Endothelial cell of umbilical vein (primary cell): ENCODE data around the gene IQCE. TPM values are rescaled to one million over a fixed set of nuclear protein-coding genes. Genes with fewer than 3 reads are reported as not detected.
"Not testable (repeated sequence)": the region's sequence is repeated elsewhere in the genome, so short reads cannot be mapped to it uniquely, and the experiment has no call there.

Source experiments
- BruUV-seq: library from RNA; stranded (reverse); fragments of 400-500 nt; replicated peaks from 2 replicates; lab custom pipeline; 2021; lab: Mats Ljungman, UMichigan
- CTCF ChIA-PET: fragments of 300-600, 350-600 bp; sonication (Branson Sonifier 250); formaldehyde crosslinking; loops from one replicate; lab custom pipeline; 2021; ENCODE audit warnings: antibody characterized with exemption, inconsistent platforms; lab: Charles Lee
- POLR2A ChIA-PET: fragments of 300-600, 350-600 bp; sonication (Branson Sonifier 250); formaldehyde crosslinking; loops from one replicate; lab custom pipeline; 2021; ENCODE audit warnings: antibody characterized with exemption, inconsistent platforms; lab: Charles Lee
- DNase-seq: peaks from one replicate; pipeline ENCODE4 v3.0.0-alpha.2; 2011; ENCODE audit warnings: low read depth, low spot score
- FAIRE-seq: peaks from 2 replicates; lab custom pipeline; 2011; peaks lifted over from hg19 to GRCh38; lab: Jason Lieb, UNC
- H2AFZ ChIP-seq: 2 replicates; pipeline ENCODE4 v1.6.0; 2012; ENCODE audit warnings: low read depth, low read length, control low read depth, inconsistent platforms
- H3K27ac ChIP-seq: 2 replicates; pipeline ENCODE4 v1.5.1; 2011; ENCODE audit warnings: low read depth, mild to moderate bottlenecking, control low read depth, low read length, moderate library complexity; ENCODE audit not compliant: insufficient read depth
- H3K27me3 ChIP-seq, 2 experiments: 2 replicates each; pipeline versions ENCODE4 v1.6.0 to v1.6.1; 2011; ENCODE audit warnings: low read length in 2 of 2, mixed read lengths in 1 of 2; ENCODE audit not compliant: control insufficient read depth in 2 of 2, insufficient read depth in 2 of 2
- H3K36me3 ChIP-seq, 2 experiments: 2 replicates in 1 of 2; 3 replicates in 1 of 2; pipeline ENCODE4 v1.5.1; 2011; ENCODE audit warnings: low read length in 2 of 2, mild to moderate bottlenecking in 1 of 2, moderate library complexity in 1 of 2; ENCODE audit not compliant: control insufficient read depth in 2 of 2, insufficient read depth in 2 of 2; ENCODE audit errors: extremely low read depth in 1 of 2
- H3K4me1 ChIP-seq: 3 replicates; pipeline ENCODE4 v1.5.1; 2011; ENCODE audit warnings: mild to moderate bottlenecking, low read length; ENCODE audit not compliant: control insufficient read depth, insufficient read depth; ENCODE audit errors: extremely low read depth
- H3K4me2 ChIP-seq: 2 replicates; pipeline ENCODE4 v1.6.1; 2011; ENCODE audit warnings: low read length, control low read depth, mixed read lengths; ENCODE audit not compliant: insufficient read depth
- H3K4me3 ChIP-seq, 3 experiments: fragments of 200-600 bp in 1 of 3; sonication (generic), shearing (Covaris generic) in 1 of 3; replicated peaks in 1 of 3; 2 replicates each; pipeline ENCODE4 v1.5.1; 2011 to 2016; ENCODE audit warnings: control low read depth in 3 of 3, low read length in 3 of 3, mild to moderate bottlenecking in 2 of 3, inconsistent platforms in 1 of 3, low read depth in 1 of 3, moderate library complexity in 1 of 3; ENCODE audit not compliant: insufficient read depth in 1 of 3
- H3K79me2 ChIP-seq: 2 replicates; pipeline ENCODE4 v1.6.0; 2012; ENCODE audit warnings: low read length, inconsistent platforms; ENCODE audit not compliant: control insufficient read depth, insufficient read depth
- H3K9ac ChIP-seq: replicated peaks from 2 replicates; pipeline ENCODE3; 2011; ENCODE audit warnings: low read length, control low read depth; ENCODE audit not compliant: insufficient read depth; ENCODE audit errors: extremely low read depth
- H3K9me1 ChIP-seq: replicated peaks from 3 replicates; pipeline ENCODE4 v1.6.0; 2011; ENCODE audit warnings: mild to moderate bottlenecking, low read length; ENCODE audit not compliant: control insufficient read depth, insufficient read depth; ENCODE audit errors: extremely low read depth
- H3K9me3 ChIP-seq: replicated peaks from 2 replicates; pipeline ENCODE4 v1.5.1; 2012; ENCODE audit warnings: low read length, inconsistent platforms; ENCODE audit not compliant: control insufficient read depth, insufficient read depth
- H4K20me1 ChIP-seq: replicated peaks from 2 replicates; pipeline ENCODE3; 2011; ENCODE audit warnings: mild to moderate bottlenecking, low read length; ENCODE audit not compliant: control insufficient read depth, insufficient read depth; ENCODE audit errors: extremely low read depth
- EZH2 ChIP-seq: IDR thresholded peaks from 2 replicates; pipeline ENCODE4 v1.6.1; 2012; ENCODE audit warnings: borderline replicate concordance, low read depth, mild to moderate bottlenecking, moderate library complexity, low read length, inconsistent platforms; ENCODE audit not compliant: severe bottlenecking
- GATA2 ChIP-seq: IDR thresholded peaks from 2 replicates; pipeline ENCODE4 v1.7.0; 2011; ENCODE audit warnings: low read depth, mild to moderate bottlenecking, moderate library complexity, mixed read lengths, low read length; ENCODE audit not compliant: insufficient read length, insufficient read depth
- POLR2A ChIP-seq: IDR thresholded peaks from 2 replicates; pipeline ENCODE4 v1.6.1; 2012; ENCODE audit warnings: low read depth, mild to moderate bottlenecking, control low read depth, low read length
- dilution Hi-C: fragments of 300-500 bp; cut with MboI; formaldehyde crosslinking; loops from one replicate; pipeline ENCODE4 v1.15.0; 2019; ENCODE audit warnings: low sequenced_read_pairs; ENCODE audit not compliant: extremely low pct_ligation_motif_present
- intact Hi-C: fragments of 100-400 bp; cut with micrococcal nuclease; formaldehyde crosslinking; loops from one replicate; pipeline ENCODE4 v1.10.0; 2022
- polyA plus RNA-seq, 4 experiments: library from polyadenylated mRNA; depleted of rRNA in 3 of 4; stranded (reverse) in 3 of 4; unstranded in 1 of 4; fragments of >200 nt; gene quantifications; 2 replicates each; pipeline versions ENCODE4 v1.2.1 to v1.2.3, GENCODE V29; 2011 to 2012; ENCODE audit warnings: missing spikeins in 1 of 4
- total RNA-seq: library from RNA; stranded (reverse); gene quantifications from 2 replicates; pipeline ENCODE4 v1.2.3, GENCODE V29; 2021
- TF ChIP-seq, protein P1 (sequence below), 2 donors: IDR thresholded peaks; 1 replicate in 1 of 2; 2 replicates in 1 of 2; pipeline ENCODE4 v1.5.1; 2011; ENCODE audit warnings: low read length in 2 of 2, mild to moderate bottlenecking in 2 of 2, moderate library complexity in 2 of 2, control low read depth in 1 of 2, inconsistent platforms in 1 of 2, low read depth in 1 of 2; ENCODE audit not compliant: insufficient read depth in 1 of 2; ENCODE audit errors: extremely low read depth in 1 of 2
- TF ChIP-seq, protein P2 (sequence below): IDR thresholded peaks from 2 replicates; pipeline ENCODE4 v1.6.1; 2011; ENCODE audit not compliant: insufficient read depth, insufficient read length

IQCE gene
- total and polyA plus RNA-seq, 2 donors (not counting 3 experiments of a cell fraction or from before 2014, with no cell fraction given): 4.9 to 14.5 TPM

DNA sequence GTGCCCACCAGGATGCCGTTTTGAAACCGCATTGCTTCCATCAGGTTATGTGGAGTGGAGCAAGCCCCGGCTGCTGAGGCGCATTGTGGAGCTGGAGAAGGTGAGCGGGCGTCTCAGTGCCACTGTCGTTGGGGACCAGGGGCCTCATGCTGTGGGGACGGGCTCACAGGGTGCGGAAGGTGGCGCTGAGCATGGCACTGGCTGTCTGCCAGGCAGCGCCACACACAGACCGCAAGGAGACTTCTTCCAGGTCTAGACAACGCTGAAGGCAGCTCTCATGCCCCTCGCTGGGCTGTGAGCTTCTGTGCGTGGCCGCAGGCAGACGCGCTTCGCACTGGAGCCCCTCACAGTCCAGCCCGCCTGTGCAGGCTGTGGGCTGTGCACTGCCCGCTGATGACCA, 29.0 kb downstream of the IQCE start:
- H3K9ac ChIP-seq: no peak overlapping the region
- H3K79me2 ChIP-seq: no peaks in the 10 kb centered on the region
- DNase-seq (no peak), FAIRE-seq (no peak)
- no peaks in the 10 kb centered on the region for H3K9me3 ChIP-seq
- CTCF ChIA-PET: no interaction called here
- H2AFZ ChIP-seq: no peak overlapping the region
- no peaks in the 10 kb centered on the region for H4K20me1 ChIP-seq
- no peak overlapping the region for H3K27ac ChIP-seq
- POLR2A ChIA-PET: no interaction called here
- H3K9me1 ChIP-seq: no peaks in the 10 kb centered on the region
- no peaks in the 10 kb centered on the region for H3K4me1 ChIP-seq
- no peak for TF ChIP-seq POLR2A
- BruUV-seq: no TSS peak
- H3K4me3 ChIP-seq: no peak overlapping the region
- peaks cover 0 to 6% of the 10 kb centered on the region in 2 experiments for H3K36me3 ChIP-seq
- H3K27me3 ChIP-seq: no peaks in the 10 kb centered on the region
- intact Hi-C loops (no loop called here), dilution Hi-C loops (no loop called here)
- H3K4me2 ChIP-seq: no peak overlapping the region

DNA sequence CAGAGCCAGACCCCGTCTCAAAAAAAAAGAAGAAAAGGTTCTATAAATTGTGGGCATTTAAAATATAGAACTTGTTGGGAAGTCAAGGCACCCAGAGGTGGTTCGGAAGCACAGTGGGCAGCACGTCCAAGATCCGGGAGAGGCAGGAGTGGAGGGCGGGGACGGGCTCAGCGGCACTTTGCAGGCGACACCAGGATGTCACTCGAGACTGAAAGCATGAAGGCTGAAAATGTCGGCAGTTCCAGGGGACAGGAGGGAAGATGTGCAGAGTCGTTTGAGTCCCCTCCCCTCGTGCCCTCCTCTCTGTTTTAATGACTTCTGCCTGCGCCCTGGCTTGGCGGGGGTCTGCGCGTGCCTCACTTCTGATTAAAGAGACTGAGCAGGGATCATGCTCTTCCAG, 30.6 kb downstream of the IQCE start:
- FAIRE-seq: no peak
- no peak for DNase-seq
- no peak overlapping the region for H3K9ac ChIP-seq
- TF ChIP-seq POLR2A (no peak), GATA2 (no peak), EZH2 (no peak)
- TF ChIP-seq, protein P1, sequence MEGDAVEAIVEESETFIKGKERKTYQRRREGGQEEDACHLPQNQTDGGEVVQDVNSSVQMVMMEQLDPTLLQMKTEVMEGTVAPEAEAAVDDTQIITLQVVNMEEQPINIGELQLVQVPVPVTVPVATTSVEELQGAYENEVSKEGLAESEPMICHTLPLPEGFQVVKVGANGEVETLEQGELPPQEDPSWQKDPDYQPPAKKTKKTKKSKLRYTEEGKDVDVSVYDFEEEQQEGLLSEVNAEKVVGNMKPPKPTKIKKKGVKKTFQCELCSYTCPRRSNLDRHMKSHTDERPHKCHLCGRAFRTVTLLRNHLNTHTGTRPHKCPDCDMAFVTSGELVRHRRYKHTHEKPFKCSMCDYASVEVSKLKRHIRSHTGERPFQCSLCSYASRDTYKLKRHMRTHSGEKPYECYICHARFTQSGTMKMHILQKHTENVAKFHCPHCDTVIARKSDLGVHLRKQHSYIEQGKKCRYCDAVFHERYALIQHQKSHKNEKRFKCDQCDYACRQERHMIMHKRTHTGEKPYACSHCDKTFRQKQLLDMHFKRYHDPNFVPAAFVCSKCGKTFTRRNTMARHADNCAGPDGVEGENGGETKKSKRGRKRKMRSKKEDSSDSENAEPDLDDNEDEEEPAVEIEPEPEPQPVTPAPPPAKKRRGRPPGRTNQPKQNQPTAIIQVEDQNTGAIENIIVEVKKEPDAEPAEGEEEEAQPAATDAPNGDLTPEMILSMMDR (IDR thresholded peaks at IDR 0.05; ENCODE audit: extremely low read depth in 1 of 2, insufficient read depth in 1 of 2, low read depth in 1 of 2, low read length in 2 of 2): no peak
- TF ChIP-seq, protein P2, sequence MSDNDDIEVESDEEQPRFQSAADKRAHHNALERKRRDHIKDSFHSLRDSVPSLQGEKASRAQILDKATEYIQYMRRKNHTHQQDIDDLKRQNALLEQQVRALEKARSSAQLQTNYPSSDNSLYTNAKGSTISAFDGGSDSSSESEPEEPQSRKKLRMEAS: no peak
- no peak overlapping the region for H3K4me2 ChIP-seq
- H3K9me3 ChIP-seq: no peaks in the 10 kb centered on the region
- dilution Hi-C loops: no loop called here
- CTCF ChIA-PET: interaction anchor here (1.0 to 1.4 kb wide), 5 partner anchors 9 to 92 kb away, joined by 3 to 4 read pairs (median 3); no protein-coding TSS in a partner anchor
- no TSS peak for BruUV-seq
- POLR2A ChIA-PET: no interaction called here
- intact Hi-C loops: no loop called here
- no peak overlapping the region for H3K27ac ChIP-seq
- H3K79me2 ChIP-seq: no peaks in the 10 kb centered on the region
- peaks cover 0 to 9% of the 10 kb centered on the region in 2 experiments for H3K36me3 ChIP-seq
- no peaks in the 10 kb centered on the region for H3K27me3 ChIP-seq
- H3K4me3 ChIP-seq: no peak overlapping the region
- H4K20me1 ChIP-seq: no peaks in the 10 kb centered on the region
- H3K9me1 ChIP-seq: no peaks in the 10 kb centered on the region
- no peak overlapping the region for H2AFZ ChIP-seq
- no peaks in the 10 kb centered on the region for H3K4me1 ChIP-seq

DNA sequence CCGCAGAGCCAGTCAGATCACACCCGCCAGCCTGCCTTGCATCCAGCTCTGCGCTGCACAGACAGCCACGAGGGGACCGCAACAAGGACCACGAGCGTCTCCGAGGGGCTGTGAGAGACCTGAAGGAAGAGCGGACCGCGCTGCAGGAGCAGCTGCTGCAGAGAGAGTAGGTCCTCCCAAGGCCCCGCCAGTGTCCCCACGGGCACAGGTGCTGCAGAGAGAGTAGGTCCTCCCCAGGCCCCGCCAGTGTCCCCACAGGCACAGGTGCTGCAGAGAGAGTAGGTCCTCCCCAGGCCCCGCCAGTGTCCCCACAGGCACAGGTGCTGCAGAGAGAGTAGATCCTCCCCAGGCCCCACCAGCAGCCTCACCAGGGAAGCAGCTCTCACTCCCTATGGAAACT, 31.2 kb downstream of the IQCE start:
- H3K9me1 ChIP-seq, POLR2A ChIA-PET, H4K20me1 ChIP-seq, DNase-seq, H3K79me2 ChIP-seq, BruUV-seq, intact Hi-C loops, dilution Hi-C loops, H3K9me3 ChIP-seq, H3K4me2 ChIP-seq, H3K9ac ChIP-seq, H3K4me3 ChIP-seq, H3K4me1 ChIP-seq, H2AFZ ChIP-seq, H3K27me3 ChIP-seq, FAIRE-seq, H3K27ac ChIP-seq: not testable (repeated sequence)
- H3K36me3 ChIP-seq: peaks cover 0 to 15% of the 10 kb centered on the region in 2 experiments
- CTCF ChIA-PET: interaction anchor here (1.3 to 1.5 kb wide), 5 partner anchors 8 to 91 kb away, joined by 3 to 4 read pairs (median 3); no protein-coding TSS in a partner anchor
